Measurements from ENCODE around the gene PLA2G12B. TPM values are rescaled to one million over a fixed set of nuclear protein-coding genes. Genes with fewer than 3 reads are reported as not detected.

Gene PLA2G12B
- total and polyA plus RNA-seq, 2 of the 8 experiments (the other 6 are each of a cell fraction or from before 2014, with no cell fraction given): not detected

DNA sequence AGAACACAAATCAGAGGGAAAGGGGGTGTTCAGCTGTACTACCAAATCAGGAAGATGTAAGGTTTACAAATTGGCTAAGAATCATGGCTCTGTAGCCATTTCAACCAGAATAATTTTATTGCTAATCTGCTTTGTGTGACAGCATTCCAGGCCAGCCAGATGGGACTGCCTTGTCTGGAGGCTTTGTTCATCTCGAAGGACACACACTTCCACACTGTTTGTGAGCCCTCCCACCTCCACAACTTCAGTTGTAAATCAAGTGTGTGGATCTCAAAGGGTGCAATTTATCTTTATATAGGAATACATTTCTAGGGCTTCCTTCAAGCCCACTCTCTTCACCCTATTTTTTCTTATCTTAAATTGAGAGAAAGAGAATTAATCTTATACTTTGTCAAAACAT lies 68.0 kb downstream of the PLA2G12B start:
- no peak overlapping the region for H3K23ac ChIP-seq (ENCODE audit: insufficient read length)
- H3K4me2 ChIP-seq (ENCODE audit: insufficient read depth in 1 of 2, low read depth in 2 of 2, low read length in 2 of 2): peak overlapping the region; percentile 39
- FAIRE-seq: no peak
- CTCF ChIA-PET (ENCODE audit: partially characterized antibody): no interaction called here
- peak overlapping the region; percentile 91 for H3K14ac ChIP-seq (ENCODE audit: insufficient read length)
- H3K36me3 ChIP-seq (ENCODE audit: control insufficient read depth in 2 of 4, insufficient read depth in 4 of 4, low read length in 3 of 4): peaks cover 0 to 20% (median 6%) of the 10 kb centered on the region in 4 experiments; a peak in 4 of 8 replicates
- no peak overlapping the region for H3K56ac ChIP-seq (replicated peaks; ENCODE audit: insufficient read length, low read depth, low read length)
- H3K27me3 ChIP-seq (replicated peaks in 1 of 4; ENCODE audit: control insufficient read depth in 3 of 4, extremely low read depth in 1 of 4, insufficient read depth in 3 of 4, low read length in 3 of 4): no peaks in the 10 kb centered on the region
- H2BK20ac ChIP-seq (ENCODE audit: low read length): peak overlapping the region; percentile 94; the same call in 1 of the 2 replicates
- H2BK15ac ChIP-seq (ENCODE audit: low read length): no peak overlapping the region; the same call in 1 of the 2 replicates
- 77% methylated on average over 1 of the region's 1 CpG; no CpG with 5 or more reads in 1 of the 2 experiments for WGBS, 2 experiments (ENCODE audit: extremely low coverage in 1 of 2, insufficient coverage in 1 of 2, insufficient read length in 1 of 2, insufficient replicate concordance in 2 of 2, low coverage in 1 of 2, low lambda C conversion rate in 2 of 2, missing lambda C conversion rate in 1 of 2)
- DNase-seq (ENCODE audit: low read depth in 1 of 2, low spot score in 2 of 2): no peak
- H2BK12ac ChIP-seq (ENCODE audit: low read depth, low read length): peak overlapping the region; percentile 90; the same call in 1 of the 2 replicates
- H3K18ac ChIP-seq (ENCODE audit: extremely low read depth, low read length): peak overlapping the region; percentile 33; the same call in 1 of the 2 replicates
- no peaks in the 10 kb centered on the region for H3K79me1 ChIP-seq (ENCODE audit: low read depth, low read length)
- H3K79me2 ChIP-seq (ENCODE audit: control insufficient read depth in 1 of 2, insufficient read depth in 2 of 2, low read length in 2 of 2): no peaks in the 10 kb centered on the region
- H2AK5ac ChIP-seq (ENCODE audit: low read depth, low read length): no peak overlapping the region
- peak overlapping the region; percentile 76 for H3K4ac ChIP-seq (replicated peaks; ENCODE audit: insufficient read length, low read depth, low read length)
- H4K91ac ChIP-seq (replicated peaks; ENCODE audit: insufficient read length, low read length): peak overlapping the region; percentile 81
- H4K8ac ChIP-seq (ENCODE audit: extremely low read depth, insufficient read depth, low read length): no peak overlapping the region
- no peaks in the 10 kb centered on the region for H3K23me2 ChIP-seq (ENCODE audit: low read depth, low read length)
- H4K20me1 ChIP-seq (replicated peaks in 1 of 2; ENCODE audit: control insufficient read depth in 1 of 2, insufficient read depth in 2 of 2, low read length in 2 of 2): no peaks in the 10 kb centered on the region
- H3K4me1 ChIP-seq (replicated peaks in 1 of 4; ENCODE audit: control insufficient read depth in 3 of 4, insufficient read depth in 4 of 4, low read length in 3 of 4): peaks cover 3 to 17% (median 11%) of the 10 kb centered on the region in 4 experiments
- peak overlapping the region; percentile 69 for H3K27ac ChIP-seq (ENCODE audit: low read depth, low read length)
- H2BK5ac ChIP-seq (ENCODE audit: low read depth, low read length): peak overlapping the region; percentile 94
- POLR2A ChIA-PET (ENCODE audit: partially characterized antibody): no interaction called here
- peak overlapping the region in 1 of 4 experiments; percentile 35; a peak in 1 of 8 replicates for H3K4me3 ChIP-seq (ENCODE audit: extremely low read depth in 1 of 4, insufficient read depth in 2 of 4, low read depth in 3 of 4, low read length in 4 of 4)
- H2AFZ ChIP-seq (ENCODE audit: low read length): no peak overlapping the region
- peak overlapping the region; percentile 63 for H4K5ac ChIP-seq (ENCODE audit: insufficient read length, low read depth, low read length)
- H3K9me3 ChIP-seq (ENCODE audit: insufficient read depth in 2 of 2, low read depth in 1 of 2, low read length in 1 of 2): no peaks in the 10 kb centered on the region
- H2BK120ac ChIP-seq (replicated peaks; ENCODE audit: low read depth, low read length): peak overlapping the region; percentile 85
- no peak overlapping the region for H3K9ac ChIP-seq (replicated peaks in 1 of 4; ENCODE audit: extremely low read depth in 1 of 4, low read depth in 3 of 4, low read length in 3 of 4)

Data from H1 (cell line).